T-helper 9 cell (primary cell): ENCODE results near the gene ABR.

Experiments
- DNase-seq: peaks from one replicate; pipeline ENCODE4 v3.0.0-alpha.2; 2020

The ABR gene

DNA sequence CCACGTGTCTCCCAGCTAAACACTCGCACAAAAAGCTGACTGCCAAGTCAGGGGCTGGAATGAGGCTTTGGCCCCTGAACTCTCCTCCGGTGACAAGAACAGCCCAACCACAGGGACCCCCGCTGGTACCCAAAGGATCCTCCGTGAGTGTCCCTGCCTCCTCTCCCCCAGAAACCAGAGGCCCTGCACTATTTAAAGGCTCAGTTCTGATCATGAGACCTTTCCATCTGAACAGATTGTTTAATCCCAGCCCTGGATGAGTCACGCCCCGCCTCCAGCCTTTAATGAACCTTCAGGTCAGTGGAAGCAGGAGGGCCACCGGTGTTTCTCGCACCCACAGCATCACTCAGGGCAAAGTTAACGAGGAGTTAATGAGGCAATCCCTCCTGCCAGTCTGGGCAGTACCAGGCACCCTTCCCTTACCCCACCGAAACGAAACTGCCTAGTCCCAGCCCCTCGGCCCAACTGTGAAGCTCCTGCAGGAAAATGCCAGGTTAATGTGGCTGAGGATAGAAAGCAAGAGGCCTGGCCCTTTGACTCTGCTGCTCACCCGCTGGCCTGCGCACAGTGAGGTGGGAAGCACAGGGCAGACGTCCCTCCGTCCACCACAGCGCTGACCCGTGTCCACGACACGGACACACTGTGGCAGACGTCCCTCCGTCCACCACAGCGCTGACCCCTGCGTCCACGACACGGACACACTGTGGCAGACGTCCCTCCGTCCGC lies 150.4 kb downstream of the ABR start:
- no peak for DNase-seq

- no peak for DNase-seq
Observed at GRCh38 chr17:1027044-1027443, 152.7 kb downstream of the ABR start.

- DNase-seq: no peak
Observed at GRCh38 chr17:1026599-1026975, 153.2 kb downstream of the ABR start.

GRCh38 chr17:1025733-1026598 lies 153.8 kb downstream of the ABR start:
- no peak for DNase-seq

DNA sequence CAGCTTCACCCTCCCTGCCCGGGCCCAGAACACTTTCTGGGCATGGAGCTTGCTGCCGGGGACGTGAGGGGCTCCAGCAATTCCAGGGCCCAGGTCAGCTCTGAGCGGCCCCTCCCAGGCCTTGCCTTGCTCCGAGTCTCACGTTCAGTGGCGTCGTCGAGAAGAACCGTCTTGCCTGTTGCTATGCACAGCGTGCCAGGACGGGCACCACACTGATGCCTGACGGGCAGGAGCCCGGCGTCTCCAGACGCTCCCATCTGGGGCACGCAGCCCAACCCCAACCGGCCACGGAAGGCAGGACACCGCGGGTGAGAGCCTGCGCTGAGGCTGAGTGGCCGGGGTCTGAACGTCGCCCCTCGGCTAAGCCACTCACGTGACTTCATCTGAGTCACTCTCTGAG lies 155.7 kb downstream of the ABR start:
- DNase-seq: no peak

DNA sequence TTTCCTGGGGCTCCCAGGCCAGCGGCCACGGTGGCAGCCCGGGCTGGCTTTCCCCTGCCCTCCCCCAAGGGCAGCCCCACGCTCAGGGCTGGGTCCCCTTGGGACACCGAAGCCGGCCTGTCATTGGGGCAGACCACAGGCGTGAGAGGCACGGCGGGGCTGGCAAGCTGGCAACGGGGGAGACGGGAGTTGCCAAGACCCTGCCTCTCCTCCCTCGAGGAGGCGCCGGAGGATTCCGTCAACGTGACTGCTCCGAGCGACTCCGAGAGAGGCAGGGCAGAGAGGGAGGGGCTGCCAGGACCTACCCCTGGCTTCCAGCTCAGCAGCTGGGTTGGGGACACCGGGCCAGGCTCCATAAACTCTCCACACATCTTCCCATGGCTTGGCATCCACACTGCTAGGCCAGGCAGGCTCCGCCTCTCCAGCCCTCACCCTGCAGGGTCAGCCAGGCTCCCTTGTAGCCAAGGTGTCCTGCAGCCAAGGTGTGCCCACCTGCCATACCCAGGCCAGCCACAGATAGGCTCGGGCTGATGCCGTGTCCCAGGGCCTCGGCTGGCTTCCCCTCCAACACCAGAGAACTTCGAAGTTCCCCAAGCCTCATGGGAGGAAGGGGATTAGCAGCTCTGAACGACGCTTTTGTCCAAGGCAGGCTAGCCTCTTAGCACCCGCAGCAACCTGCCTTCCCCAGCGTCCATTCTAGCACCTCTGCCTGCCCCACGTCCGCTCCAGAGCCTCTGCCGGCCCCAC lies 157.3 kb downstream of the ABR start:
- no peak for DNase-seq

DNA sequence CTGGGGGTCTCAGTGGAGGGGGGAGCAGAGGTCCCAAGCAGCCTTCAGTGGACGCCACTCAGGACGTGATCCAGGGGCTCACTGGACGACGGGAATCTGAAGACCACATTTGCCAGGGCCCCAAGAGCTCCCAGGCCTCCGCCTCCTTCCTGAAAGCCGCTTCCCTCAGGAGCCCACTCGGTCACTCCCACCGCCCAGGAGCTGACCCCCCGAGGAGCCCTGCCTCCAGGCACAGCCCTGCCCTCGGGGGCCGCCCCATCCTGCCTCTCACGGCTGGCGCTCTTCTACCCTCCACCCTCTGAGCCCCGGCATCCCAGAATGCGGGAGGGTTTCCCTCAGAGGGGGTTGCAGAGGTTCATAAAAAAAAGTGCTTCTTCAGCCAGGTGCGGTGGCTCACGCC lies 158.6 kb downstream of the ABR start:
- no peak for DNase-seq

DNA sequence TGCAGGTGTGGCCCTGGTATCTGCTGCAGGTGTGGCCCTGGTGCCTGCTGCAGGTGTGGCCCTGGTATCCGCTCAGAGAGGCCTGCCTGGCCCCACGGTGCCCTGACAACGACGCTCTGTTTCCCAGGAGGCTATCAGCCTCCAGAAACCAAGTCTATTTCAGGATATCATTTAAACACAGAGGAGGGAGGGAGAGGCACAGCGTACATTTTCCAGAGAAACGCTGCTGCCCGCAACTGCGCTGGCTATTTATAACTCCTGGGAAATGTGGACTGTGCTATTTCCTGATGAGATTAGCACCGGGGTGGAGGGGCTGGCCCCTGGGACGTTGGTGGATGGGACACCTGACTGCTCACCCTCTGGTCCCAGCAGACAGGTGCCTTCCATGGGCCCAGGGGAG lies 160.3 kb downstream of the ABR start:
- no peak for DNase-seq

- no peak for DNase-seq
Observed at GRCh38 chr17:1018547-1018946, 161.2 kb downstream of the ABR start.

GRCh38 chr17:1013729-1014090 lies 166.1 kb downstream of the ABR start:
- no peak for DNase-seq

GRCh38 chr17:1012823-1013728 lies 166.7 kb downstream of the ABR start:
- DNase-seq: no peak

- DNase-seq: no peak
Observed at GRCh38 chr17:1011760-1012735, 167.7 kb downstream of the ABR start.

- no peak for DNase-seq
Observed at GRCh38 chr17:1011138-1011537, 168.6 kb downstream of the ABR start.

GRCh38 chr17:1010586-1010985 lies 169.2 kb downstream of the ABR start:
- no peak for DNase-seq

DNA sequence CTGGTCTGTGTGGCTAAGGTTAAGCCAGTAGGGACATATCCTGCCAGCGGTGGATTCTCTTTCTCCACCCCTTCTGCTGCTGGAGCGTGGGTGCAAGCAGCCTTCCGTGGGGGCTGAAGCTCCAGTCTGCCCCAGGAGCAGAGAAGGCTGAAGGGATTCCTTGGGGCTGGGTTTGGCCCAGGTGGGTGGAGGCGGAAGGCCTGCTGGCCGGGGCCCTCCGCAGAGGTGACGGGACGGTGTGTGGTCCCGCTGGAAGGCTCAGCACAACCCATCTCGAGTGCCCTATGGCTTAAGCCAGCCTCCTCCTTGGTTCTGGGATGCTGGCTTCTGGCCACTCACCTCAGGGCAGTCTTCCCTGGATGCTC lies 169.7 kb downstream of the ABR start:
- DNase-seq: no peak

- no peak for DNase-seq
Observed at GRCh38 chr17:1009229-1010085, 170.3 kb downstream of the ABR start.

GRCh38 chr17:1008008-1008761 lies 171.6 kb downstream of the ABR start:
- no peak for DNase-seq

GRCh38 chr17:1007310-1008007 lies 172.3 kb downstream of the ABR start:
- no peak for DNase-seq

DNA sequence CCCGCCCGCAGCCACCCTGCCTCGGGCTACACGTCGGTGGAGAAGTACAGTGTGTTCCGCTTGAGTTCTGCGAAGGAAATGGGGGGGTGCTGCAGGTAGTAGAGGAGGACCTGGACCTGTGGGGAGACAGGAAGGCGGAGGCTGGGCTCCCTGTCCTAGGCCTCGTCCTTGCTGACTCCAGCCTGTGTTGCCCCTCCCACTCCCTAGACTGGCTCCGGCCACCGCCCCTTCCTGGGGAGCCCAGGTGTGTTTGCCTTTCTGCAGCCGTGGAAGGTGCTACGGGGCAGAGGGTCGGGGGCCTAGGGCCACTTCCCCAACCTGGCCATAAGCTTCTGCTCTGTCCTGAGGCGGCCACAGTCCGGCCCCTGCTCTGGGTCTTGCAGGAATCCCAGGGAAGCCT lies 173.7 kb downstream of the ABR start:
- DNase-seq: no peak
